GM18861 (cell line): Measurements from ENCODE around the gene PIK3CA.
A peak's percentile ranks its signal among the peaks of the same experiment; 100 is the strongest.
"Not testable (repeated sequence)": the region's sequence is repeated elsewhere in the genome, so short reads cannot be mapped to it uniquely, and the experiment has no call there.

Experiments
- ATAC-seq: cut with Tn5 transposase; IDR thresholded peaks from one replicate; pipeline ENCODE4 v1.9.1; 2021; ENCODE audit not compliant: unreplicated experiment

PIK3CA gene

GRCh38 chr3:179259959-179260756 is 112.0 kb downstream of the PIK3CA start:
- ATAC-seq, result not testable (repeated sequence)

GRCh38 chr3:179260949-179261765 is 113.0 kb downstream of the PIK3CA start:
- ATAC-seq, result peak; percentile 69

- no peak for ATAC-seq
Observed at GRCh38 chr3:179263134-179263533, 115.0 kb downstream of the PIK3CA start.

- ATAC-seq, result no peak
Observed at GRCh38 chr3:179264449-179264848, 116.3 kb downstream of the PIK3CA start.

GRCh38 chr3:179265092-179265491 is 116.9 kb downstream of the PIK3CA start:
- ATAC-seq, result no peak

GRCh38 chr3:179265875-179266274 is 117.7 kb downstream of the PIK3CA start:
- ATAC-seq, result peak; percentile 71

GRCh38 chr3:179266701-179267211 is 118.6 kb downstream of the PIK3CA start:
- ATAC-seq, result no peak

GRCh38 chr3:179268400-179269051 is 120.4 kb downstream of the PIK3CA start:
- ATAC-seq, result no peak

GRCh38 chr3:179269152-179269707 is 121.1 kb downstream of the PIK3CA start:
- ATAC-seq, result no peak

- no peak for ATAC-seq
Observed at GRCh38 chr3:179272385-179272784, 124.2 kb downstream of the PIK3CA start.

GRCh38 chr3:179274434-179274833 is 126.3 kb downstream of the PIK3CA start:
- not testable (repeated sequence) for ATAC-seq

- no peak for ATAC-seq
Observed at GRCh38 chr3:179276001-179276400, 127.8 kb downstream of the PIK3CA start.

- ATAC-seq, result no peak
Observed at GRCh38 chr3:179276743-179277142, 128.6 kb downstream of the PIK3CA start.

GRCh38 chr3:179278151-179278550 is 130.0 kb downstream of the PIK3CA start:
- ATAC-seq, result no peak

GRCh38 chr3:179278932-179279693 is 131.0 kb downstream of the PIK3CA start:
- no peak for ATAC-seq

GRCh38 chr3:179279837-179280236 is 131.7 kb downstream of the PIK3CA start:
- no peak for ATAC-seq

- no peak for ATAC-seq
Observed at GRCh38 chr3:179281825-179282224, 133.7 kb downstream of the PIK3CA start.

GRCh38 chr3:179286331-179286730 is 138.2 kb downstream of the PIK3CA start:
- no peak for ATAC-seq

- no peak for ATAC-seq
Observed at GRCh38 chr3:179288845-179289244, 140.7 kb downstream of the PIK3CA start.

- no peak for ATAC-seq
Observed at GRCh38 chr3:179289295-179289694, 141.1 kb downstream of the PIK3CA start.
